GM12872 (cell line): Measurements from ENCODE around the gene LLGL2.

Source experiments
- TF ChIP-seq, protein P1 (sequence below): IDR thresholded peaks from 3 replicates; pipeline ENCODE4 v1.5.1; 2011; ENCODE audit warnings: low read depth, mild to moderate bottlenecking, low read length, moderate library complexity; ENCODE audit not compliant: insufficient read depth

LLGL2 gene

DNA sequence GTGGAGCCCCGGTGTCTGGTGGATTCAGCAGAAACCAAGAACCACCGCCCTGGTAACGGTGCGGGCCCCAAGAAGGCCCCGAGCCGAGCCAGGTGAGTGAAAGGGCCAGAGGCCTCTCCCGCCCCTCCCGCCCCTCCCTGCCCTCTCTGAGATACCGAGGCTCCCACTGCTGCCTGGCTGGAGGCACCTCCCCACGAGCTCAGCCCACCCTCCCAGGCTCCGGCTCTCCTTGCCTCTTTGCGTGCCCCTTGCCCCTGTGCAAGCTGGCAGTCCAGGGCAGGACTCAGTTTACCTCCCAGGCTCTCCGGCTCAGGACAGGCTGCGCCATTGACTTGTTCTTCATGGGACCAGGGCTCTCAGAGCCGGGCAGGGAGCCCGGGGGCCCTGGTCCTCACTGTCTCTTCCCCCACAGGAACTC, 48.1 kb downstream of the LLGL2 start:
- TF ChIP-seq, protein P1, sequence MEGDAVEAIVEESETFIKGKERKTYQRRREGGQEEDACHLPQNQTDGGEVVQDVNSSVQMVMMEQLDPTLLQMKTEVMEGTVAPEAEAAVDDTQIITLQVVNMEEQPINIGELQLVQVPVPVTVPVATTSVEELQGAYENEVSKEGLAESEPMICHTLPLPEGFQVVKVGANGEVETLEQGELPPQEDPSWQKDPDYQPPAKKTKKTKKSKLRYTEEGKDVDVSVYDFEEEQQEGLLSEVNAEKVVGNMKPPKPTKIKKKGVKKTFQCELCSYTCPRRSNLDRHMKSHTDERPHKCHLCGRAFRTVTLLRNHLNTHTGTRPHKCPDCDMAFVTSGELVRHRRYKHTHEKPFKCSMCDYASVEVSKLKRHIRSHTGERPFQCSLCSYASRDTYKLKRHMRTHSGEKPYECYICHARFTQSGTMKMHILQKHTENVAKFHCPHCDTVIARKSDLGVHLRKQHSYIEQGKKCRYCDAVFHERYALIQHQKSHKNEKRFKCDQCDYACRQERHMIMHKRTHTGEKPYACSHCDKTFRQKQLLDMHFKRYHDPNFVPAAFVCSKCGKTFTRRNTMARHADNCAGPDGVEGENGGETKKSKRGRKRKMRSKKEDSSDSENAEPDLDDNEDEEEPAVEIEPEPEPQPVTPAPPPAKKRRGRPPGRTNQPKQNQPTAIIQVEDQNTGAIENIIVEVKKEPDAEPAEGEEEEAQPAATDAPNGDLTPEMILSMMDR, result no peak

DNA sequence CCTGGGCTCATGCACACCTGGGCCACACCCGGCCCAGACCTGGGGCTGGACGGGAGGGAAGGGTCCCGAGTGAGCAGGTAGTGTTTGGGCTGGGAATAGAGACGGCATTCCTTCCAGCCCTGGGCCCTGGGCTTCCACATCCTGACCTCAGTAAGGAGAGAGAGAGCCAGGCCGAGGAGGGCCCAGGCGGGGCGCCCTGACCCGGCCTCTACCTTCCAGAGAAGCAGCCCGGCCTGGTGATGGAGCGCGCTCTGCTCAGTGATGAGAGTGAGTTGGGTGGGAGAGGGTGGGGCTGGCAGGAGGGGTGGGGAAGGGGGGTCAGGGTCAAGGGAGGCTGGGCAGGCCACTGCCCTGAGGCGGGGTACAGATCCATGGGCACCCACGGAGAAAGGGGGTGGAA, 48.5 kb downstream of the LLGL2 start:
- TF ChIP-seq, protein P1, result no peak

DNA sequence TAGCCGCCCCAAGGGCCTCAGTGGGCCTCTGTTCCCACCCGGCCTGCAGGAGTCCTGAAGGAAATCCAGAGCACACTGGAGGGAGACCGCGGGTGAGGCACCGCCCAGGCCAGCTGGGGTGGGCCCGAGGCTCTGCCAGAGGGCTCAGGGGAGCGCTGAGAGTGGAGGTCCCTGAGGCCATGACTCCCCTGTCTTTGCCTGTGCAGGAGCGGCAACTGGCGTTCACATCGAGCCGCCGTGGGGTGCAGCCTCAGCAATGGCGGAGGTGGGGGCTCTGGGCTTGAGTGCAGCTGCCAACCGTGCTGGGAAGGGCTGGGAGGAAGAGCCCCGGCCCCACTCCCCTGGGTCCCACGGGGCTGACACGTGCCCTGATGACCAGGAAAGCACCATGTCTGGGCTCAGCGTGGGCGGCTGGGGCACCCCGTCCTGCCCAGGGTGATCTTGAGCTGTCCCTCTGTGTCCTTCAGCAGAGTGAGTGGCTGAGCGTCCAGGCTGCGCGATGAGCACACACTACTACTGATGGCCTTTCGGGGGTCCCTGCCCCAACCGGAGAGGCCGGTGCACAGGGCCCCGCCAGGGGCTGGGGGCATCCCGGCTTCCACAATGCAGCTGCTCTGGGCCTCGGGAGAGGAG, 49.0 kb downstream of the LLGL2 start:
- TF ChIP-seq, protein P1, result no peak

- TF ChIP-seq, protein P1, result no peak
Measured at GRCh38 chr17:75575197-75575596, 49.7 kb downstream of the LLGL2 start.

- TF ChIP-seq, protein P1, result no peak
Measured at GRCh38 chr17:75575728-75576127, 50.2 kb downstream of the LLGL2 start.

DNA sequence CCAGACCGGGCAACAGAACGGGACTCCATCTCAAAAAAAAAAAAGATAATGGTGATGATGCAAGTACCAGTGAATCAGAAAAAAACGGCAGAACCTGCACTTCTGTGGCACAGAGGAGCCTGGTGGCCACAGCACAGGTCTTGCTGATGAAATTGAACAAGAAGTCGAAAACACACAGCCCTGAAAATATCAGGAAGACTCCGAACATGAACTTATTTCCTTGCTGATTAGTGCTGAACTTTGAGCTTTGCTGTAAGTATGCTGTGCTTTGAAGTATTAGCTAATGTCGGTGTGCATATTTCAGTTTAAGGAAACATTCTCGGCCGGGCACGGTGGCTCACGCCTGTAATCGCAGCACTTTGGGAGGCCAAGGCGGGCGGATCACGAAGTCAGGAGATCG, 51.2 kb downstream of the LLGL2 start:
- TF ChIP-seq, protein P1, result no peak

- TF ChIP-seq, protein P1, result no peak
Measured at GRCh38 chr17:75584849-75585175, 59.3 kb downstream of the LLGL2 start.
